ENCODE results near the gene BICD1.

- TF ChIP-seq, protein P1, sequence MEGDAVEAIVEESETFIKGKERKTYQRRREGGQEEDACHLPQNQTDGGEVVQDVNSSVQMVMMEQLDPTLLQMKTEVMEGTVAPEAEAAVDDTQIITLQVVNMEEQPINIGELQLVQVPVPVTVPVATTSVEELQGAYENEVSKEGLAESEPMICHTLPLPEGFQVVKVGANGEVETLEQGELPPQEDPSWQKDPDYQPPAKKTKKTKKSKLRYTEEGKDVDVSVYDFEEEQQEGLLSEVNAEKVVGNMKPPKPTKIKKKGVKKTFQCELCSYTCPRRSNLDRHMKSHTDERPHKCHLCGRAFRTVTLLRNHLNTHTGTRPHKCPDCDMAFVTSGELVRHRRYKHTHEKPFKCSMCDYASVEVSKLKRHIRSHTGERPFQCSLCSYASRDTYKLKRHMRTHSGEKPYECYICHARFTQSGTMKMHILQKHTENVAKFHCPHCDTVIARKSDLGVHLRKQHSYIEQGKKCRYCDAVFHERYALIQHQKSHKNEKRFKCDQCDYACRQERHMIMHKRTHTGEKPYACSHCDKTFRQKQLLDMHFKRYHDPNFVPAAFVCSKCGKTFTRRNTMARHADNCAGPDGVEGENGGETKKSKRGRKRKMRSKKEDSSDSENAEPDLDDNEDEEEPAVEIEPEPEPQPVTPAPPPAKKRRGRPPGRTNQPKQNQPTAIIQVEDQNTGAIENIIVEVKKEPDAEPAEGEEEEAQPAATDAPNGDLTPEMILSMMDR (IDR thresholded peaks at IDR 0.05) = no peak
- TF ChIP-seq POLR2A (IDR thresholded peaks at IDR 0.05) = no peak
Observed at GRCh38 chr12:32181498-32182175, 75.0 kb downstream of the BICD1 start.

All from esophagus squamous epithelium (tissue), 4 donors.